GM10847 (cell line): ENCODE measurements around the gene PLD1.

Source experiments
- POLR2A ChIP-seq: IDR thresholded peaks from 2 replicates; pipeline ENCODE4 v1.6.1; 2011; ENCODE audit not compliant: insufficient read length; ENCODE audit errors: extremely low read depth

PLD1 gene

GRCh38 chr3:171755656-171756055 lies 54.6 kb downstream of the PLD1 start:
- no peak for TF ChIP-seq POLR2A

GRCh38 chr3:171755015-171755589 lies 55.2 kb downstream of the PLD1 start:
- no peak for TF ChIP-seq POLR2A

GRCh38 chr3:171753665-171754408 lies 56.4 kb downstream of the PLD1 start:
- TF ChIP-seq POLR2A, result no peak

GRCh38 chr3:171753025-171753472 lies 57.2 kb downstream of the PLD1 start:
- TF ChIP-seq POLR2A, result no peak

- no peak for TF ChIP-seq POLR2A
Measured at GRCh38 chr3:171752329-171752728, 58.0 kb downstream of the PLD1 start.

- no peak for TF ChIP-seq POLR2A
Measured at GRCh38 chr3:171749124-171749523, 61.2 kb downstream of the PLD1 start.

GRCh38 chr3:171748064-171748924 lies 62.0 kb downstream of the PLD1 start:
- no peak for TF ChIP-seq POLR2A

- TF ChIP-seq POLR2A, result no peak
Measured at GRCh38 chr3:171747223-171747920, 62.9 kb downstream of the PLD1 start.

- TF ChIP-seq POLR2A, result no peak
Measured at GRCh38 chr3:171745577-171746319, 64.5 kb downstream of the PLD1 start.

- no peak for TF ChIP-seq POLR2A
Measured at GRCh38 chr3:171744158-171744741, 66.0 kb downstream of the PLD1 start.

- no peak for TF ChIP-seq POLR2A
Measured at GRCh38 chr3:171743327-171744157, 66.7 kb downstream of the PLD1 start.

- TF ChIP-seq POLR2A, result no peak
Measured at GRCh38 chr3:171741377-171741776, 68.9 kb downstream of the PLD1 start.

GRCh38 chr3:171736556-171736955 lies 73.7 kb downstream of the PLD1 start:
- no peak for TF ChIP-seq POLR2A
